SU-DHL-6 (cell line): ENCODE data around the gene PNMA8B.

Experiments used
- CTCF ChIP-seq: fragments of 200-600 bp; sonication (generic); IDR thresholded peaks from one replicate; pipeline ENCODE4 v1.5.1; 2017; ENCODE audit warnings: antibody characterized with exemption, mild to moderate bottlenecking, low read length, moderate library complexity; ENCODE audit not compliant: insufficient read depth, poor library complexity, severe bottlenecking
- EZH2phosphoT487 ChIP-seq: fragments of 200-600 bp; sonication (generic), shearing (Covaris generic); conservative IDR thresholded peaks from 2 replicates; pipeline ENCODE4 v1.6.1; 2018; ENCODE audit warnings: mild to moderate bottlenecking, antibody characterized with exemption, low read length, moderate library complexity, mixed read lengths

GRCh38 chr19:46475986-46476385, 19.7 kb downstream of the PNMA8B start:
- TF ChIP-seq EZH2phosphoT487: no peak
- TF ChIP-seq CTCF: no peak
